HL-60/S4 (cell line): ENCODE data around the gene CEP72.
"Not testable (repeated sequence)": the region's sequence is repeated elsewhere in the genome, so short reads cannot be mapped to it uniquely, and the experiment has no call there.

ENCODE experiments used
- in situ Hi-C: fragments of 300-500 bp; cut with MboI; formaldehyde crosslinking; loops from 2 replicates; pipeline ENCODE4 v1.14.3; 2022; ENCODE audit warnings: low sequenced_read_pairs

Gene CEP72

DNA sequence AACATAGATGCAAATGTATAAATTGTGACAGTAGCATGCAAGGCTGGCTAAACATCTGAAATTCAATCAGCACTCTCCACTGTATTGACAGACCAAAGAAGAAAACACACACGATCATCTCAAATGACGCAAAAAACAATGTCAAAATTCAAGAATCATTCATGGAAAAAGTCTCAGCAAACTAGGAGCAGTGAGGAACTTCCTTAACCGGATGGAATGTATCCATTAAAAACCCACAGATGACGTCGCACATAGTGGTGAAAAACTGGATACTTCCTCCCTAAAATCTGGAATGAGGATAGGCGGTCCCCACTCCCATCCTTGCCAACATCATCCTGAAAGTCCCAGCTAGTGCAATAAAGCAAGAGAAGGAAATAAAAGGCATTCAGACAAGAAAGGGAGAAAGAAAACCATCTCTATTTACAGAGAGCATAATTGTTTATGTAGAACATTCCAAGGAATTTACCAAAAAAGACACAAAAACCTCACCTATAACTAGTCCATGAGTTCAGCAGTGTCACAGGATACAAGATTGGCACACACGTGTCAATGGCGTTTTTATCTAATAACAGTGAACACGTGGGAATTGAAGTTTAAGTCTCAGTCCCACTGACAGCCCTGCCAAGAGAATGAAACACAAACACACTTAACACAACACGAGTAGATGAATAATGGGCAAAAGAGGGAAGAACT, 14.1 kb upstream of the CEP72 start:
- in situ Hi-C loops: no loop called here

DNA sequence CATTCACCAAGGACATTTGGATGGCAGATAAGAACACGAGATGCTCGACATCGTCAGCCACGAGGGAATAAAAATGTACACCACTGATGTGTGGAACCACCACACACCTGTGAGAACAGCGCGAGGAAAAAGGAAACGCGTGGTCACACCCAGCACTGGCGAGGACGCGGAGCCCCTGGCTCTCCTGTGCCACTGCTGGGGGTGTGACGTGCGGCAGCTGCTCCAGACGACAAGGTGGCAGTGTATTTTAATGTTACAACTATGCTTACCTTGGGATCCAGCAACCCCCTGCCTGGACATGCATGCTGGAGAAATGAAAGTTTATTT, 13.6 kb upstream of the CEP72 start:
- in situ Hi-C loops: no loop called here

DNA sequence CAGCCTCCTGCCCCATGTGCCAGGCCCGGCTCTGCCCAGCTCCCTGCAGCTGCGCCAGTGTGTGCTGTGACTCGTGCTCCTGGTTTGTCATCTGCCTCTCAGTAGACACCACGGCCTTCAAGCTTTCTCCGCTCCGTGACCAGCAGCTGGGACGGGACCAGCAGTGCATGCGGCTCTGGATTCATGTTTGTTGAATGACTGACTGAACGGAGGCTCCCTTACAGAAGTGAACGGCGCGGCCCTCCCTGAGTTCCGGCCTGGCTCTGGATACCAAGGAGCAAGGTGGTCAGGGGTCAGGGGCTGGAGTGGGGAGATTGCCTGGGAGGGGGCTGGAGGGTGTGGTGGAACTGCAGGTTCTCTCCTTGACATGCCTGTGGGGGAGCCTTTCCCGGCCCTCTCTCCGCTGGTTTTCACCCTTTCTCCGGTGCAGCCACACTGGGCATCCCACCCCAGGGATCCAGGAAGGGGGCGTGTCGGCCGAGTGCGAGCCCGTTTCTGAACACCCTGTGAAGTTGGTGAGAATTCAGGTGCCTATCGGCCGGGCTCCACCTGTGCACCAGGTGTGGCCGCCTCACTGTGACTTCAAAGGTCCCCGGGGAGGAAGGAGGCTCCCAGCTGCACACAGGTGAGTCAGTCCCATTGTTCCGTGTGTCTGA, 11.1 kb upstream of the CEP72 start:
- in situ Hi-C loops: no loop called here

DNA sequence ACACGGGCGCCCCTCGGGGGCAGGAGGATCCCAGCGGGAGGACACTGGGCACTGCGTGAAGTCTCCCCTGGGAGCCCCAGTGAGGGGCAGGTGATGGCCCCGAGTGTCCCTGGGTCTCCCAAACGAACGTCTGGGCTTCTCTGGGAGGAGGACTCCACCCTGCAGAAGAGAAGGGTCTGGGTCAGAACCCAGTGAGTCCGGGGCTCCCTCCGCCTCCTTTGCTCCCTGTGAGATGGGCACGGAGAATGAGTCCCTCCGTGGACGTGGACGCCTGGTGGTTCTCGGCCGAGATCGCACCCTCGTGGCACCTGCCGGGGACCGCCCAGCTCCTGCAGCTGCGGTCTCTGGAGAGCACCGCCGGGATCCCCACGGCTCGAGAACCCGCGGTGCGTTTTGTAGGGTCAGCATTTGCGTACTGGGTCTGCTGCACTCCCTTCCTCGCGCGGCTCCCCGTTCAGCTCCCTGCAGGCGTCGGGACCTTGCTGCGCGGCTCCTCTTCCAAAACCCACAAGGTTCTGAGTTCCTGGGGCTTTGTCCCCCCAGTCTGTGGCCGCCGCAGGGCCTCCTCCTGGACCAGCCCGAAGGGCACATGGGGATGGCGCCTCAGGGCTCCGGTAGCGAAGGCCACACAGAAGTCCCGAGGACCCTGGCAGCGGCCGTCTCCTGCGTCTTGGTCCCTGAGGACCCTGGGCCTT, 10.2 kb upstream of the CEP72 start:
- in situ Hi-C loops: no loop called here

DNA sequence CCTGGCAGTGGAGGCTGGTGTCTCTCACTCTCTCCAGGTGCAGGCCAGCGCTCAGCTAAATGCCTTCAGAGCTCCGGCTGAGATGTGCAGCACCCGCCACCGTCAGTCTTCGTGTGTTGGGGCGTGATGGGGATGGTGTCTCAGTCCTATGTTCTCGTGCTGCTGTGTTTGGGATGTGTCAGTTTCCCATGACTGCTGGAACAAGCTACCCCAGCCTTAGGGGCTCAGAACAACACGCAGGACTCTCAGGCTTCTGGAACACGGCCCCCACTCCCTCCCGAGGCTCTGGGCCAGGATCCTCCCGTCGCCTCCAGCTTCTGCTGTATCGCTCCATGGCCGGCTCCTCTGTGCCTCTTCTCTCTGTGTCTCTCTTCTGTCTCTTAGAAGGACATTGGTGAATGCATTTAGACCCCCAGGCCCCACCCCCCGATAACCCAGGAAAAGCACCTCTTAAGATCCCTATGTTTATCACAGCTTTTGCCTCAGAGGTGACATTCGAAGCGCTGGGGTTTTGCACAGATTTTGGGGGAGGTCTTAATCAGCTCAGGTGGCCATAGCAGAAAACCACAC, 9.6 kb upstream of the CEP72 start:
- in situ Hi-C loops: no loop called here

DNA sequence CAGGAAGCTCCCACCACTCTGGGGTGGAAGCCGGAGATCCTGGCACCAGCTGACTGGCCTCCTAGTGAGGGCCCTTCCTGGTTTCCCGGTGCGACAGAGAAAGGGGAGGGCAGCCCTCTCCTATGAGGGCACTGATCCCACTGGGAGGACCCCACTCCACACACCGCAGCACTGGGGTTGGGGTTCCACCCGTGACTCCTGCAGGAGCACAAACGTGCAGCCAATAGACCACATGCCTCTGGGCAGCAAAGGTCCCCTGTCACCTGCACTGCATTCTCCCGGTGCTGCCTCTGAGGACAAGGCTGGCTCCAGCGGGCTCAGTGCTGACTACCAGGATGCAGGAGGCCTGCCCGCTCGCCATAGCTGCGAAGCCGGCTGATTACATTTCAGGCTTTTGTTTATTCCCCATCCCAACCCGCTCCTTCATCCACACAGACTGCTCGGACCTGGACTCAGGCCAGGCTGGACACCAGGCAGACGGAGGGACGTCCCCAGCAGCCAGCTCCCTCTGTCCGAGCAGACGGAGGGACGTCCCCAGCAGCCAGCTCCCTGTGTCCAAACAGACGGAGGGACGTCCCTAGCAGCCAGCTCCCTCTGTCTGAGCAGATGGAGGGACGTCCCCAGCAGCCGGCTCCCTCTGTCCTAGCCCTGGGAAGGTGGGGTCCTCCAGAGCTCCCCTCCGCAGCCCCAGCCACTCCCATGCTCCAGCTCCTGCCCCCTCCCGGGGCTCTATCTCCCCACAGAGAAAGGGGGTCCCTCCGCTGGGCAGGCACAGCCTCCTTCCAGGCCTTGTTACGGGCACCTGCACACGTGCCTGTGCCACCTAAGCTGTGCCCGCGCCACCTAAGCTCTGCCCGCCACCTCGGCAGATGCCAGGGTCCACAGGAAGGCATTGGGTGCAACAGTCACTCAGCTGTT, 8.8 kb upstream of the CEP72 start:
- in situ Hi-C loops: no loop called here

DNA sequence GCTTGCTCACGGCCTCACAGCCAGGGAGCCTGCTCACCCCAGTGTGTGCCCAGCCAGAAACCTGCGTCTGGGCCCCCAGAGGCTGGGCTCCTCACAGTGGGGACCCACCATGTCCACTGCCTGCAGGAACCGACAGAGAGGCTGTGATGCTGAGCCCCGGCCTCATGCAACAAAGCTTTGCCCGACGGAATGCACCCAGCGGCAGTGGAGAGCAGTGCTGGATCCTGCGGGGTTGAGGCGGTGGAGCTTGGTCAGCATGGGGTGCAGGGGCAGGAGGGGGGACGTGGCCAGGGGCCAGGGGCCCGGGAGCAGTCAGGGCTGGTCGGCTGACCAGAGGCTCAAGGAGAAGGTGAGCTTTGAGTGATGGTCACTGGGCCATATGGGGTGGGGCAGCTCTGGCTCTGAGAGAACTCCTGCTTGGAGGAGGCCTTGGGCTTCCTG, 7.7 kb upstream of the CEP72 start:
- in situ Hi-C loops: no loop called here

DNA sequence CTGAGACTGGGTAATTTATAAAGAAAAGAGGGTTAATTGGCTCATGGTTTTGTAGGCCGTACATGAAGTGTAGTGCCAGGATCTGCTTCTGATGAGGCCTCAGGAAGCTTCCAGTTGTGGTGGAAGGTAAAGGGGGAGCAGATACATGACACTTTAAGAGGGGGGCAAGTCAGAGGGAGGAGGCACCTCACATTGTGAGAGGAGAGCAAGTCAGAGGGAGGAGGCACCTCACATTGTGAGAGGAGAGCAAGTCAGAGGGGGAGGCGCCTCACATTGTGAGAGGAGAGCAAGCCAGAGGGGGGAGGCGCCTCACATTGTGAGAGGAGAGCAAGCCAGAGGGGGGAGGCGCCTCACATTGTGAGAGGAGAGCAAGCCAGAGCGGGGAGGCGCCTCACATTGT, 7.0 kb upstream of the CEP72 start:
- in situ Hi-C loops: not testable (repeated sequence)

DNA sequence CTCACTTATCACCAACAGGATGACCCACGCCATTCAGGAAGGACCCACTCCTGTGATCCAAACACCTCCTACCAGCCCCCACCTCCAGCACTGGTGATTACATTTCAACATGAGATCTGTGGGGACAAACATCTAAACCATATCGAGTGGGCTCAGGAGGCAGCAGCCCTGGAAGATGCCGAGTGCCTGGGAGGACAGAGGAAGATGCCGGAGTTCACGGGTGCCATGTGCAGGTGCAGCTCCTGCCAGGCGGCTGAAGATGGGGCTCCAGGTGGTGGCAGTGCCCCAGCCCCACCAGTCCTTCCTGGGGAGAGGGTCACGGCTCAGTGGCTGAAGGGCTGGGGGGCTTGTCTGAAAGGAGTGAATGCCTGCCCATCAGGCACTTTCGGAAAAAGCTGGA, 6.1 kb upstream of the CEP72 start:
- in situ Hi-C loops: no loop called here

DNA sequence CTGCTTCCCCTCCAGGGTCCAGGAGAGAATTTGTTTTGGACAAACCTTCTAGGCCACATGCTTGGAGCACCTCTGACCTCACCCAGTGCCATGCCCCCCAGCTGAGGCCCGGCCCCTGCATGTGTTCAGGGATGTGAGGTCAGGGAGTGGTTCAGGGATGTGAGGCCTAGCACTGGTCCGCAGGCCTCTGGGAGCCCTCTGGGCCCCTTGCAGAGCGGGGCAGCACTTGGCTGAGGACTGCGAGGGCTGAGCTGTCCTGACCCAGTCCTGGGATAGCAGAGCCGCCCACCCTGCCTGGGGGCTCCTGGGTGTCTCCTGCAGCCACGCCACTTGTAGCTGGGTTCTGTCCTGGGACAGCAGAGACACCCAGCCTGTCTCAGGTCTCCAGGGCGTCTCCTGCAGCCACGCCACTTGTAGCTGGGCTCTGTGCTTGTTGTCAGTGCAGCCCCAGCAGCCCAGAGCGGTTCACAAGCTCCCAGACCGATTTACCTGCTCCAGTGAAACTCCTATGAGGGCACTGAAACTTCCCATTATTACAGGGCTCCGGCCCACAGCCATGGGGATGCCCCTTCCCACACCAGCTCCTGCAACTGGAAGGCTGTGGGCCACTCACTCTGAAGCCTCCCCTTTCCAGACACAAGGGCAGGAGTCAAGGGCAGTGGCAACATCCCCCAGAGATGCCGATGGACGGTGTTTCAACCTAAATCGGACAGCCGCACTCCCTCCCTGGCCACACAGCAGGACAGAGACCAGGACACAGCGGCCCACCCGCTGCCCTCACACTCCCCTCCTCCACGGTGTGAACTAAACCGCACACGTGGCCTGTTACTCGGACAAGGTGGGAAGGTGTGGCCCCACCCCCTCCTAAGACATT, 5.4 kb upstream of the CEP72 start:
- in situ Hi-C loops: no loop called here

DNA sequence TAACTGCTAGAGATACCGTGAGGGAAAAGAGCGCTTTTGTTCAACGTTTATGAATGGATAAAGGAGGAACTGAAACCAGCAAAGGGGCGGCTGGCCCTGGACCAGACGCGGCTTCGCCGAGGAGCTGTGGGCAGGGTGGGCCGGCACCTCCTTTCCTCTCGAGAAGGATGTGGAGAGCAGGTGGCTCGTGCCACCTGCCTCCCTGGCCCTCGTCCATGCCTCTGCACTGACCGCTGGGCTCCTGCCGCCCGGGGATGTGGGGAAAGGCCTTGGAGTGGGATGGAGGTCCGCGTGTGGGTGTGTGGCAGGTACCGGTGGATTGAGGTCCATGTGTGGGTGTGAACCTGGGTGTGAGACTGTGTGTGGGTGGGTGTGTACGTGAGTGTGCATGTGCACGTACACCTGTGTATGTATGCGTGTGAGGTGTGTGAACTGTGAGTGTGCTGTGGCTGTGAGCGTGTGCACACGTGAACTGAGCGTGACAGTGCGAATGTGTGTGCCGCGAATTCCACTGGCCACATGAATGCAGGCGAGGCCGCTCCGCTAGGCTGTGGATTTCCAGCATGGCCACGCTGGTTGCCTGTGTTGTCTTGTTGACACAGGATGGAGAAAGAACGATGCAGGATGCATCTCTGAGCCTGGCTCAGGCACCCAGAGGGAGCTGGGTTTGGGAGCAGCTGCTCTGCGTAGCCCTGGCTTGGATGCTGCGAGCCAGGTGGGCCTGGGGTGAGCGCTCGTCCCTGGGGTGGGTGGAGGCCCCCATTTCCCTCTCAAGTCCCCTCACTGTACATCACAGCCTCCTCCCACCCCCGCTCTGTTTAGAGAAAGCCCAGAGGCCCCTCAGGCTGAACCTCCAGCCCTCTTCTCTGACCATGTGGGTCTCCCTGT, 4.4 kb upstream of the CEP72 start:
- in situ Hi-C loops: no loop called here

DNA sequence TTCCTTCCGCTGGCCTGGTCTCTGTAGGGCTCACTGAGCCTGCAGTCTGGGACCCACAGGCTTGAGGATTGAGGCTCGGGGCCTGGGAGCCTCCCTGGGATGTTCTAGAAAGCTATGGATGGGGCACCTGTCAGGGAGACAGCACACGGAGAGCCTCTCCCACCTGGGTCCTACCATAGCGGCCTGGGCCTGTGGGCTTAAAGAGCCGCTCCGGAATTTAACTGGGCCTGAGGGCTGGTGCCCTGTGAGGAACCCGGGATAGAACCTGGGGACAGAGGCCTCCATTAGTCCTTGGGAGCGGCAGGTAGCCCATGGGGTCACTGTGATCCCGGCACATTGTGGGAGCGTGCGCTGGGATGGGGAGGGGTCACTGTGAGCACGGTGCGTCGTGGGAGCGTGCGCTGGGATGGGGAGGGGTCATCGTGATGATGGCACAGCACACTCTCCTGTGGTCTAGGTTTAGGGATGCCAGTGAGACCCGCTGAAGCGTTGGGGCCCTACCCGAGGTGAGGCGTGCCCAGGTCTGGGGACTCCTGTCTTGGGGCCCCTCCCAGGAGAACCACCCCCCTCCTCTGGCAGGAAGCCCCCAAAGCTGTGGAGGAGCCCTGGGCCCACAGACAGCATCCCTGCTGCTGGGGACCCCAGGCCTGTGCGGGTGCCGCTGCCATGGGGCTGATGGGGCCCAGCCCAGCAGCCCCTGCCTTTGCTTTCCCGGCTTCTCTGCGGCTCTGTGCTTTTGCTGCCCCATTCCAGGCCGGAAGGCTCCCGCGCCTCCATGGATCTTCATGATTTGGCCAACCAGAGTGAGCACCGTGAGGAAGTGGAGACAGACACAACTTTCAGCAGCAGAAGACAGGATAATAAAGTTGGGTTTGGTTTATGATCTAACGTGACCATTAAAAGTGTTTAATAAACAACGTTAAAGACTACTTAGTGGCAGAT, 3.4 kb upstream of the CEP72 start:
- in situ Hi-C loops: no loop called here

DNA sequence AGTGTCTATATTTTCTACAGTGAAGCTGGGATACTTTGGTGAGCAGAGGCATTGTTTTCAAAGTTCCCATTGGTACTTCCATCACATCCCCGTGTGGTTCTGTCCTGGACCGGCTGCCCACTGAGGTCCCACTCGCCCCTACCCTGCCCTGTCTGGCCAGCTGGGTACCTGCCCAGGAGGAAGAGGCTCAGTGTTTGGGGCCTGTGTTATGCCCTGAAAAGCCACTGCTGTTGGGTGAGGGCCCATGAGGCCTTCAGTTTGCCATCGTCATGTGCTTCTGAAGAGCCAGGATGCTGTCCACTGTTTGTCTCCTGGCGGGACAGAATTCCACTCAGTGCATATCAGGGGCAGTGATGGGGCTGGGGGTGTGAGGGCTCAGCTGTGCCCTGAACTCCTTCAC, 2.6 kb upstream of the CEP72 start:
- in situ Hi-C loops: no loop called here

DNA sequence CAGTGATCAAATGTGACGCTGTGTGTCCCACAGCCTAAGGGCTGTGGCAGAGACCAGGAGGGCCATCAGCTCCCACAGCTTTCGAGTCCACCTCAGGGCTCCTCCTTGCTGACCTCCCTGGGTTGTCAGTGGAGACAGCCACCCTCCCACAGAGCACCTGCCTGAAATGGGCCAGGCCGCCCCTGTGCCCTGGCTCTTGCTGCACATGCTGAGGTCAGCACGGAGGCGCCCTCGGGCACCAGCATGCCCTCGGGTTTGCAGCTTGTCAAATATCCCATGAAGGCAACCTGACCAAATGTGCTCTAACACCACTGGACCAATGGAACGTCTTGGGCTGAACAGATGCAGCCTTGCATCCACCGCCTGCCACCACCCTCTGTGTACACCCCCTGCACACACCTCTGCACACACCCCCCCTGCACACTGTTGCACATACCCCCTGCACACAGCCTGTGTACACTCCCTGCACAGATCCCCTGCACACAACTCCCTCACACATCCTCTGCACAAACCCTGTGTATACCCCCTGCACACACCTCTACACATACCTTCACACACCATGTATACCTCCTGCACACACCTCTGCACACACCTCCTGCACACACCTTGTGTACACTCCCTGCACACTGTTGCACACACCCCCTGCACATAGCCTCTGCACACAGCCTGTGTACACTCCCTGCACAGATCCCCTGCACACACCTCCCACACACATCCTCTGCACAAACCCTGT, 2.0 kb upstream of the CEP72 start:
- in situ Hi-C loops: no loop called here

DNA sequence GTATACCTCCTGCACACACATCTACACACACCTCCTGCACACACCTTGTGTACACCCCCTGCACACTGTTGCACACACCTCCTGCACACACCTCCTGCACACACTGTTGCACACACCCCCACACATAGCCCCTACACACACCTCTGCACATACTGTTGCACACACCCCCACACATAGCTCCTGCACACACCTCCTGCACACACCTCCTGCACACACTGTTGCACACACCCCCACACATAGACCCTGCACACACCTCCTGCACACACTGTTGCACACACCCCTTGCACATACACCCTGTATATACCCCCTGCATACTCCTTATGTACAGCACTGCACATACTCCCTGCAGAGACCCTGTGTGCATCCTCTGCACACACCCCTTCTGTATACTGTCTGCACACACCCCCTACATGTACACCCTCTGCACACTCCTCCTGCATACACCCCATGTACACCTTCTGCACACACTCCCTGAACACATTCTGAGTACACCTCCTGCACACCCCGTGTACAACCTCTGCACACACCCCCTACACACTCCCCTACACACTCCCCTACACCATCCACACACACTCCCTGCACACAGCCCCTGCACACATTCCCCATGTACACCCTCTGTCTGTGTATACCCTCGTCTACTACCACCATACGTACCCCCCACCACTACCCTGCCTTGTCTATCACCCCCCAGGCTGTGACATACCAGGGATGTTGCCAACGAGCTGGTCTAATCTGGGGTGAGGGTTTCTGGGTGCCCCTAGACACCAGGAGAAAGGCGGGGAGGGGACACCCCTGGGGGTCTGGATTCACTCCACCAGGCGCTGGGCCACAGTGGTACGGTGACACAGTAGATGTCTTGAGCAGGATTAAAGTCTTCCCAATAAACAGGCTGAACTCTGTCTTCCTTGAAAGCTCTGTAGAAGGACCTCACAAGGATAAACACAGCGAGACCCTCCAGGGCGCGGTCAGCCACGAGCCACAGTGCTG, 1.1 kb upstream of the CEP72 start:
- in situ Hi-C loops: no loop called here
